GM10266 (cell line): ENCODE measurements around the gene FAM186B.

ENCODE experiments used
- DNase-seq: peaks from one replicate; pipeline ENCODE4 v3.0.0; 2012; ENCODE audit errors: extremely low spot score
- CTCF ChIP-seq: IDR thresholded peaks from 2 replicates; pipeline ENCODE4 v1.5.1; 2012; ENCODE audit warnings: mild to moderate bottlenecking, low read depth; ENCODE audit not compliant: control insufficient read depth, insufficient read depth; ENCODE audit errors: missing control alignments

FAM186B gene

GRCh38 chr12:49647827-49648711 lies 42.6 kb upstream of the FAM186B start:
- no peak for DNase-seq
- TF ChIP-seq CTCF: no peak

DNA sequence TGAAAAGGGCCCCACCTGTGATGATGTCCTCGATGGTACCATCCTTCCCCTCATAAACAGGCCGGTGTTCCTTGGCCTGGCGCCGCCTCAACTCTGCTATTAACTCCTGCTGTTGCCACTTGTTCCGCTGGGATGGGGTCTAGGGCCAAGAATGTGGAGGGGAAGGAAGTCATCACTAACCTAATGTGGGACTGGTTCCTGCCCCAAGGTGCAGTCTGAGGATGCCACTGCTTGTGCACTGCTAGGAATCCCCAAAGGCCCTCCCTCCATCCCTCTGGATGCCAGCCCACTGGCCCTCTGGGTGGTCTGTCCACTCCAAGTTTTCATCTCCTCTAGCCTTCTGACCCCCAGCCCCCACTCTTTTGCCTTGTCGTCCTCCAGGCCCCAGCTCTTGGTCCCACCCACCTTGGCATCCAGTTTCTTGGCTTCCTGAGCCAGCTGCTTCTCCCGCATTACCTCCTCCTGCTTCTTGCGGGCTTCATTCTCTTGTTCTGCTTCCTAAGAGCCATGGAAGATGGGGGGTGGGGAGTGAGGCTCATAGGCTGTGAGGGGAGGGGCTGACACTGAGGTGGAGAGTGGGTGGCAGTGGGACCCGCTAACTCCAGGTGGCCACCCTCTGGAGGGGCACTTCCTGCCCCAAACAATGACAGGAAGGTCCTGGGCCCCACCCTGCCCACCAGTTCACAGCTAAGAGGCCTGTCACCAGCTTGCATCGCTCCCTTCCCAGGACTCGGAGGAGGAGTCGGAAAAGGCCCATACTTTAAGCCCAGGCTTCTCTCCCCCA lies 41.6 kb upstream of the FAM186B start:
- no peak for DNase-seq

DNA sequence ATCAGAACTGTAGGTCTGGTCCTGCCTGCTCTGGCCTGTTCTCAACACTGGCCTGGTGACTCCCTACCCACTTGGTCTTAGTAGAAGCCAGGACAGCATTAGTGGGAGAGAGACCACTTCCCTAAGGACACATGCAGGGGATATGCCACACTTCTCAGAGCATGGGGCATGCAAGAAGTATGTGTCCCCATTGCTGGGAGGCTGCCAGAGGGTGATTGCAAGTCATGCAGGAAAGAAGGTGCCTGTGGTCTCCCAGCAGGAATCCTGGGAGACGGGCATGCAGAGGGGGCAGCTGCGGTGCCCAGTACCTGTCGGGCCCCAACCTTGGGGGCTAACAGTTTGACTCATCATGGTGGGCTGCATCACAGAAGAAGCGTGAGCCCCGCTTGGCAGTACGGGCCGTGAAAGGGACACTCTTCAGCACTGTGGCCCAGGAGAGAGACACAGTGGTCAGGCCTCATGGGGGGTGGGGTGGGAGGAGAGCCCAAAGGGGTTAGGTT lies 40.9 kb upstream of the FAM186B start:
- no peak for DNase-seq
- no peak for TF ChIP-seq CTCF

More for the DNA sequence above, 41.6 kb upstream of the FAM186B start:
- no peak for TF ChIP-seq CTCF

DNA sequence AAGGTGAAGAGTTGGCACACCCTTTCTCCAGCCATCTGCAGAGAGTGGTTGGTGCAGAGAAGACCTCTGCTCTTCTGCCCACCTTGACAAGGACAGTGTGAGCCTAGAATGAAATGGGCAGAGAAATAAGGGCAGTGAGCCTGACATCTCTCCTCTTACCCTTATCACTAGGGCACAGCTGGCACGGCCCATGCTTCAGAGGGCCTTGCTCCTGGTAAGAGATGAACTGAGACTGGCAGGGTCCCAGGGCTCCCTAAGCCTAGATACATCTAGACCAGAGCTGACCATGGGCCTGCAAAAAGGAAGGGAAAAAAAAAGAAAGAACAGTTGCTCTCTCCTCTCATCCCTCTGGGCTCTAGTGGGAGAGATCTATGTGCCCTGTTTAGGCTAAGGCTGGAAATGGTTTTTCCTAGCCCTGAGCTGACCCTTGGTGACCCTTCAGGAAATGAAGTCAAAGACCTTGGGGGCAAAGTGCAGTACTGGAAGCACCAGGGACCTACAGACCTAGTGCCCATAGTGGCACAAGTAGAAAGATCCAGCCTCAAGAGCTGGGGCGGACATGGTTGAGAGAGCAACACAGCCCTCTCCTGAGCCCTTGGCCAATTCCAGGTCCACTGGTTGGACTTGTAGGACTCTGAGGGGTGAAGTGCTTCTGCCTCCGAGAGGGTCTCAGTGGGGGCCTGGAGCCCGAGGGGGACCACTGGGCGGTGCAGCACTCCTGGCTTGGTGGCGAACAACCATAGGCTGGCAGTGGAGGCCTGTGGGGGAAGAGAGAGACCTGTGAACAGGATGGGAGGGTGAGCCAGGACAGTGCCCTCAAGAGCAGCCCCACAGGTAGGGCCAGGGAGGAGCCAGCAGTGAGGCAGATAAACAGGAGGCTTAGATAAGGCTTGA lies 40.0 kb upstream of the FAM186B start:
- TF ChIP-seq CTCF: no peak
- DNase-seq: no peak

GRCh38 chr12:49644620-49644994 lies 39.2 kb upstream of the FAM186B start:
- TF ChIP-seq CTCF: peak; percentile 94
- DNase-seq: peak; percentile 79

GRCh38 chr12:49643961-49644619 lies 38.7 kb upstream of the FAM186B start:
- TF ChIP-seq CTCF: no peak
- DNase-seq: no peak
